Activated gamma-delta T cell treated with anti-CD3 and anti-CD28 coated beads, Interleukin-2, amount 50 U/mL, for 16 hours (primary cell): ENCODE data around the gene CASKIN2.

Experiments used
- DNase-seq: peaks from one replicate; pipeline ENCODE4 v3.0.0-alpha.2; 2020; ENCODE audit warnings: low read depth

The CASKIN2 gene

GRCh38 chr17:75515496-75516254 lies at the start of gene CASKIN2:
CASKIN2 (minus strand) TSS chr17:75515537; CDS start chr17:75513804, 1,733 bp downstream.
- DNase-seq: peak; percentile 67

- no peak for DNase-seq
Measured at GRCh38 chr17:75565066-75565465, 49.7 kb upstream of the CASKIN2 start.

GRCh38 chr17:75564195-75564594 lies 48.9 kb upstream of the CASKIN2 start:
- no peak for DNase-seq

GRCh38 chr17:75563063-75563758 lies 47.9 kb upstream of the CASKIN2 start:
- no peak for DNase-seq

- no peak for DNase-seq
Measured at GRCh38 chr17:75561927-75562603, 46.7 kb upstream of the CASKIN2 start.

GRCh38 chr17:75559958-75560533 lies 44.7 kb upstream of the CASKIN2 start:
- no peak for DNase-seq

- DNase-seq: no peak
Measured at GRCh38 chr17:75558666-75559530, 43.6 kb upstream of the CASKIN2 start.

- DNase-seq: no peak
Measured at GRCh38 chr17:75557852-75558665, 42.7 kb upstream of the CASKIN2 start.

GRCh38 chr17:75557075-75557851 lies 41.9 kb upstream of the CASKIN2 start:
- DNase-seq: no peak

GRCh38 chr17:75555679-75556153 lies 40.4 kb upstream of the CASKIN2 start:
- no peak for DNase-seq

GRCh38 chr17:75553295-75554110 lies 38.2 kb upstream of the CASKIN2 start:
- DNase-seq: no peak

GRCh38 chr17:75552425-75553294 lies 37.3 kb upstream of the CASKIN2 start:
- DNase-seq: no peak

GRCh38 chr17:75551266-75551665 lies 35.9 kb upstream of the CASKIN2 start:
- DNase-seq: no peak

- DNase-seq: no peak
Measured at GRCh38 chr17:75550139-75550465, 34.8 kb upstream of the CASKIN2 start.

GRCh38 chr17:75549246-75550138 lies 34.2 kb upstream of the CASKIN2 start:
- DNase-seq: no peak

- DNase-seq: no peak
Measured at GRCh38 chr17:75548813-75549212, 33.5 kb upstream of the CASKIN2 start.

GRCh38 chr17:75547091-75547490 lies 31.8 kb upstream of the CASKIN2 start:
- DNase-seq: no peak
